Peyer's patch (tissue), 4 donors: Measurements from ENCODE around the gene BIVM.

Experiments
- CTCF ChIP-seq, 6 experiments: fragments of 450-650 bp in 4 of 6; fragments of 200-600 bp in 2 of 6; sonication (generic) in 1 of 6; IDR thresholded peaks; one replicate each; pipeline ENCODE4 v1.5.1; 2017 to 2019; ENCODE audit warnings: antibody characterized with exemption in 6 of 6, mild to moderate bottlenecking in 3 of 6, moderate library complexity in 1 of 6
- POLR2A ChIP-seq, 2 donors: fragments of 450-650 bp; IDR thresholded peaks; one replicate each; pipeline ENCODE4 v1.5.1; 2017; ENCODE audit warnings: antibody characterized with exemption in 2 of 2, mild to moderate bottlenecking in 2 of 2, moderate library complexity in 2 of 2

- TF ChIP-seq CTCF (IDR thresholded peaks at IDR 0.05) (no peak), POLR2A (IDR thresholded peaks at IDR 0.05) (no peak)
Measured at GRCh38 chr13:102879793-102880499, 81.0 kb downstream of the BIVM start.
